Aorta (tissue), 5 donors: ENCODE measurements around the gene TSPAN3. TPM values are rescaled to one million over a fixed set of nuclear protein-coding genes. Genes with fewer than 3 reads are reported as not detected.

Experiments used
- ATAC-seq: fragments of 200-7000 bp; cut with Tn5 transposase; one replicate; pipeline ENCODE4 v1.9.1; 2022; ENCODE audit warnings: moderate library complexity; ENCODE audit not compliant: low FRiP score
- DNase-seq, 2 donors: peaks; one replicate each; pipeline ENCODE4 v3.0.0-alpha.2; 2020
- H3K27ac ChIP-seq, 2 donors: one replicate each; pipeline ENCODE4 v1.5.1; 2013; ENCODE audit warnings: low read length in 2 of 2, mild to moderate bottlenecking in 2 of 2, moderate library complexity in 2 of 2, control low read depth in 1 of 2, inconsistent platforms in 1 of 2, low read depth in 1 of 2
- H3K27me3 ChIP-seq, 2 donors: one replicate each; pipeline ENCODE4 v1.6.1; 2013; ENCODE audit warnings: control low read depth in 1 of 2, low read length in 1 of 2, mild to moderate bottlenecking in 1 of 2, moderate library complexity in 1 of 2; ENCODE audit not compliant: insufficient read depth in 2 of 2, control insufficient read depth in 1 of 2
- H3K36me3 ChIP-seq, 2 donors: one replicate each; pipeline ENCODE4 v1.6.1; 2013; ENCODE audit warnings: control low read depth in 1 of 2, low read length in 1 of 2, mild to moderate bottlenecking in 1 of 2; ENCODE audit not compliant: insufficient read depth in 2 of 2, control insufficient read depth in 1 of 2
- H3K4me1 ChIP-seq, 2 donors: one replicate each; pipeline ENCODE4 v1.6.1; 2013; ENCODE audit warnings: low read length in 2 of 2, control low read depth in 1 of 2, mild to moderate bottlenecking in 1 of 2, moderate library complexity in 1 of 2; ENCODE audit not compliant: insufficient read depth in 2 of 2, control insufficient read depth in 1 of 2
- H3K4me3 ChIP-seq, 2 donors: one replicate each; pipeline ENCODE4 v1.5.1; 2013; ENCODE audit warnings: low read length in 2 of 2, control low read depth in 1 of 2, mild to moderate bottlenecking in 1 of 2
- H3K9me3 ChIP-seq: one replicate; pipeline ENCODE4 v1.6.1; 2013; ENCODE audit warnings: mild to moderate bottlenecking, low read length; ENCODE audit not compliant: control insufficient read depth
- WGBS, 2 donors: extraction: QIAGEN DNeasy Blood & Tissue Kit; methylation state at CpG; one replicate each; pipeline ENCODE4 v1.1.7; 2013; 5-methylcytosine and 5-hydroxymethylcytosine counted together
- intact Hi-C, 2 donors: fragments of 100-400 bp; cut with DNase I; formaldehyde crosslinking; loops; one replicate each; pipeline versions ENCODE4 v1.14.2 to v1.15.0; 2022
- polyA plus RNA-seq, 2 donors: library from polyadenylated mRNA; stranded (reverse); fragments of 200-250 nt; gene quantifications; one replicate each; pipeline ENCODE4 v1.2.3, GENCODE V29; 2013
- total RNA-seq, 2 donors: library from RNA; stranded (reverse); fragmentation: NEBNext Ultra II Directional; extraction: Animal tissue kit (Norgen Biotek cat#: 25700); gene quantifications; one replicate each; pipeline ENCODE4 v1.2.1, GENCODE V29; 2021
- donor health status: healthy with polysubstance abuse.
- donor health status: Bipolar disorder and iron deficiency.
- donor health status: DM: no; HTN: no; CAD: no.
- donor health status: DM: no; HTN: no; CAD: no.
- donor health status: DM: yes; HTN: yes; CAD: no.

The TSPAN3 gene
- total and polyA plus RNA-seq, 4 donors: 106 to 123 (median 114) TPM

- no peaks in the 10 kb centered on the region for H3K36me3 ChIP-seq
- H3K4me3 ChIP-seq: no peak overlapping the region
- no peaks in the 10 kb centered on the region for H3K27me3 ChIP-seq
- H3K4me1 ChIP-seq: no peaks in the 10 kb centered on the region
- ATAC-seq (no peak), DNase-seq (no peak)
- intact Hi-C loops: no loop called here
- H3K9me3 ChIP-seq: no peaks in the 10 kb centered on the region
- WGBS, 2 donors: 72% methylated on average over 4 of the region's 4 CpGs
- no peak overlapping the region for H3K27ac ChIP-seq
Observed at GRCh38 chr15:77096138-77096537, 25.2 kb upstream of the TSPAN3 start.

GRCh38 chr15:77094397-77095030 lies 23.6 kb upstream of the TSPAN3 start:
- 65 to 92% methylated on average over 11 of the region's 11 CpGs for WGBS, 2 donors
- Histone ChIP-seq H3K4me3 (no peak overlapping the region), H3K4me1 (no peaks in the 10 kb centered on the region), H3K27me3 (no peaks in the 10 kb centered on the region), H3K9me3 (no peaks in the 10 kb centered on the region), H3K36me3 (no peaks in the 10 kb centered on the region), H3K27ac (no peak overlapping the region)
- no peak for ATAC-seq
- intact Hi-C loops: no loop called here
- no peak for DNase-seq

DNA sequence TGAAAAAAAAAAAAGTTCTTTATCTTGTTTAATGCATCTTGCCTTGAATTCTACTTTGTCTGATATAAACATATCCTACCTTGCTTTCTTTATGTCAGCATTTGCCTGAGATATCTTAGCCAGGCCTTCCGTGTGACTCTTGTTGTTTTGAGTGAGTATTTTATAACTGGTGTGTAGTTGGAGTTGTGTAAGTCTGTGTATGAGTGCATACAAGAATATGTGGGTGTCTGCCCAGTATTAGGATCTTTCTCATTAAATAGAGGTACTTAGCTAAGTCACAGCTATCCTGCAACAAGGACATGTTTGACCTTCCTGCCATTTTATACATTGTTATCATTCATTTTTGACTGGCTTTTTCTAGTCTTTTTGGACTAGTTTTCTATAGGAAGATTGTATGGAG lies 22.5 kb upstream of the TSPAN3 start:
- H3K27ac ChIP-seq: no peak overlapping the region
- H3K36me3 ChIP-seq: no peaks in the 10 kb centered on the region
- H3K9me3 ChIP-seq: no peaks in the 10 kb centered on the region
- DNase-seq (no peak), ATAC-seq (no peak)
- no peaks in the 10 kb centered on the region for H3K27me3 ChIP-seq
- no peaks in the 10 kb centered on the region for H3K4me1 ChIP-seq
- intact Hi-C loops: no loop called here
- WGBS, 2 donors: 88 to 89% methylated on average over 1 of the region's 1 CpG
- H3K4me3 ChIP-seq: no peak overlapping the region

DNA sequence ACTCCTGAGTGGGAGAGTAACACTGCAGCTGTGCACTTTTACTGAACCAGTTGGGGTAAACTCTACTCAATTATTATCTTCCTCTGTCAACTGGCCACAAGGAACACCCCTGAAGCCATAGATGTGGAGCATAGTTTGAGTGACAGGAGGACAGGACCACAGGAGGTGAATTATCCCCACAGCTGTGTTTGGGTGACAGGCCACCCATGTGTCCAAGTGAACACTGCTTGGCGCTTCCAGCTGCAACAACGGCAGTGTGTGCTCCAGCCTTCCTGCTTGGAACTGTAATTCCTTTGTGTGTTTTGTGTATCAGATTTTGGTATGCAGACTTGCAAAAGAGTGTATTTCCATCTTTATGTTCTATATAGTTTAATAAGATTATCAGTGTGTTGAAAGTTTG lies 20.2 kb upstream of the TSPAN3 start:
- H3K4me1 ChIP-seq: no peaks in the 10 kb centered on the region
- H3K27ac ChIP-seq: no peak overlapping the region
- intact Hi-C loops: no loop called here
- 79 to 84% methylated on average over 2 of the region's 2 CpGs for WGBS, 2 donors
- no peak overlapping the region for H3K4me3 ChIP-seq
- H3K36me3 ChIP-seq: no peaks in the 10 kb centered on the region
- ATAC-seq (no peak), DNase-seq (no peak)
- no peaks in the 10 kb centered on the region for H3K9me3 ChIP-seq
- H3K27me3 ChIP-seq: no peaks in the 10 kb centered on the region

DNA sequence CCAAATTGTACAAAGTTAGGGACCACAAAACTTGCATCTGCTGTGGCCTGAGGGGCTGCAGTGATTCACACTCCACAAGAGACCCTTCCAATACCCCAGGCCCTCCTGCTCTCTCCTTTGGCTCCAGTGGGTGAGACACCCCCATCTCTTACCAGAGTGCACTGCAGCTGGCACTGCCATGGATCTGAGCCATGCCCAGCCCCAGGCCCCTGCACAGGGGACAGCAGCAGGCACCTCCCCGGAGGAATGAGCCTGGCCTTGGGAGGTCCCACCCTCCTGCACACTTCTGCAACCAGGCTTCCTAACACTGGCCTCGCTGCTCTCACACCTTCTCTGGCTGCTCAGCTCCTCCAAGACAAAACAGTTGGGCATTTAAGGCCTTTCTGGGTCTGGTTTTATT lies 16.3 kb upstream of the TSPAN3 start:
- ATAC-seq (no peak), DNase-seq (no peak)
- Histone ChIP-seq H3K27me3 (no peaks in the 10 kb centered on the region), H3K4me3 (no peak overlapping the region), H3K27ac (no peak overlapping the region), H3K9me3 (no peaks in the 10 kb centered on the region), H3K4me1 (no peaks in the 10 kb centered on the region), H3K36me3 (no peaks in the 10 kb centered on the region)
- intact Hi-C loops: loop anchor here in 1 of 2 donors (10.0 kb wide), 1 partner anchor 58 kb away; no protein-coding TSS in a partner anchor
- 86 to 94% methylated on average over 2 of the region's 2 CpGs for WGBS, 2 donors

DNA sequence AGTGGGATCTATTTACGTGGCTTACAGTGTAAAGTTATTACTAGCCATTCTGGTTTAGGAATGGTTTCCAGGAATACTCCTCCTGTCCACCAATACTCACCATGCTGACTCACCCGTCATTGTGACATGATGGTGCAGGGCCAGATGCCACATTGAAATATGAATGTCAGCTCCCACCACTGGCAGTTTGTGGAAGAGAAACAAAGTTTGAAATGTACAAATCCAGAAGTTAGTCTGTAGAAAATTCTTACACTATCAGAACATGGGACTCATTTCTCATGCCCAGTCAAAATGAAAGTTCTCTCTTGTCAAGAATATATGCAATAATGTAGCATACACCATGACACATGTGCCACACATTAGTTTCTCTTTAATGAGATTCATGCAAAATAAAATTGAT lies 14.4 kb upstream of the TSPAN3 start:
- H3K4me1 ChIP-seq: no peaks in the 10 kb centered on the region
- WGBS, 2 donors: 3 to 4% methylated on average over 2 of the region's 2 CpGs
- H3K27ac ChIP-seq: no peak overlapping the region
- DNase-seq (peak in 1 of 2 donors; percentile 64), ATAC-seq (no peak)
- intact Hi-C loops: loop anchor here in 1 of 2 donors (10.0 kb wide), 1 partner anchor 60 kb away; no protein-coding TSS in a partner anchor
- no peaks in the 10 kb centered on the region for H3K27me3 ChIP-seq
- H3K4me3 ChIP-seq: no peak overlapping the region
- H3K9me3 ChIP-seq: no peaks in the 10 kb centered on the region
- H3K36me3 ChIP-seq: no peaks in the 10 kb centered on the region

DNA sequence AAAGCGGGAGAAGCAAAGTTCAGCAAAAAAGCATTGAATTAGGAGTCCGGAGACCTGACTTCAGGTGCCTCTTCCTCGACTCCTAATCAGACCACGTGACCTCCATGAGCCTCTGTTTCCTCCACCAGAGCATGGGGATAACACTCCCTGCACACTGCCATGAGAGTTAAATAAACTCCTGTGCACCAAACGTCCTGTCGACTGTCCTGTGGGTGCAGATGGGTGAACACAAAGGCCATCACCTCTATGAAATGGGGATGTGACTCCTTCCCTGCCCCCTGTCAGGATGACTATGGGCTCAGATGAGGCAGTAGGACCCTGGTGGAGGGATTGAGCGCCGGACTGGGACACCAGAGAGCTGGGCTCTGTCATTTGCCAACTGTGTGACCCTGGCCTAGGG lies 13.5 kb upstream of the TSPAN3 start:
- H3K27me3 ChIP-seq: no peaks in the 10 kb centered on the region
- H3K4me3 ChIP-seq: no peak overlapping the region
- DNase-seq: no peak
- no peaks in the 10 kb centered on the region for H3K36me3 ChIP-seq
- intact Hi-C loops: loop anchor here in 1 of 2 donors (10.0 kb wide), 1 partner anchor 60 kb away; no protein-coding TSS in a partner anchor
- no peaks in the 10 kb centered on the region for H3K9me3 ChIP-seq
- H3K4me1 ChIP-seq: no peaks in the 10 kb centered on the region
- ATAC-seq: no peak
- peak overlapping the region in 1 of 2 donors; percentile 70 for H3K27ac ChIP-seq
- WGBS, 2 donors: 91% methylated on average over 8 of the region's 8 CpGs

GRCh38 chr15:77083381-77084160 lies 12.7 kb upstream of the TSPAN3 start:
- intact Hi-C loops: loop anchor here in 1 of 2 donors (10.0 kb wide), 1 partner anchor 61 kb away; no protein-coding TSS in a partner anchor
- H3K27ac ChIP-seq: peak overlapping the region in 1 of 2 donors; percentile 4

More at GRCh38 chr15:77083381-77084160, 12.7 kb upstream of the TSPAN3 start:
- DNase-seq (peak; percentile 91), ATAC-seq (peak; percentile 91)
- 9 to 12% methylated on average over 21 of the region's 21 CpGs for WGBS, 2 donors
- H3K4me3 ChIP-seq: no peak overlapping the region
- no peaks in the 10 kb centered on the region for H3K4me1 ChIP-seq
- H3K9me3 ChIP-seq: no peaks in the 10 kb centered on the region
- H3K36me3 ChIP-seq: no peaks in the 10 kb centered on the region
- H3K27me3 ChIP-seq: no peaks in the 10 kb centered on the region
